ENCODE measurements around the gene RBM20. TPM values are rescaled to one million over a fixed set of nuclear protein-coding genes. Genes with fewer than 3 reads are reported as not detected.

Gene RBM20
- total RNA-seq, 1 donor = 0.09 TPM

DNA sequence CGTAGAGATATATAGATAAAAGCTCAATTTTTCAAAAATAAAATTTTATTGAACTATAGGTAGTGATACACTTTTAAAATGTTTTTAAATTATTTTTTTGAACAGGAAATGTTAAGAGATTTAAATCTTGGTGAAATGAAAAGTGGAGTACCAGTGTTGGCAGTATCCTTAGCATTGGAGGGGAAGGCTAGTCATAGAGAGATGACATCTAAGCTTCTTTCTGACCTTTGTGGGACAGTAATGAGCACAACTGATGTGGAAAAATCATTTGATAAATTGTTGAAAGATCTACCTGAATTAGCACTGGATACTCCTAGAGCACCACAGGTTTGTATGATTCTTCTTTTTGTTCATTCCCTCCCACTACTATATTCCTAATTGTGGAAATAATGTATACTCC is 243.4 kb downstream of the RBM20 start:
- no peak for DNase-seq (ENCODE audit: low read depth)
- no peak overlapping the region for H3K4me3 ChIP-seq (ENCODE audit: low read depth, low read length)
- TF ChIP-seq, protein P1, sequence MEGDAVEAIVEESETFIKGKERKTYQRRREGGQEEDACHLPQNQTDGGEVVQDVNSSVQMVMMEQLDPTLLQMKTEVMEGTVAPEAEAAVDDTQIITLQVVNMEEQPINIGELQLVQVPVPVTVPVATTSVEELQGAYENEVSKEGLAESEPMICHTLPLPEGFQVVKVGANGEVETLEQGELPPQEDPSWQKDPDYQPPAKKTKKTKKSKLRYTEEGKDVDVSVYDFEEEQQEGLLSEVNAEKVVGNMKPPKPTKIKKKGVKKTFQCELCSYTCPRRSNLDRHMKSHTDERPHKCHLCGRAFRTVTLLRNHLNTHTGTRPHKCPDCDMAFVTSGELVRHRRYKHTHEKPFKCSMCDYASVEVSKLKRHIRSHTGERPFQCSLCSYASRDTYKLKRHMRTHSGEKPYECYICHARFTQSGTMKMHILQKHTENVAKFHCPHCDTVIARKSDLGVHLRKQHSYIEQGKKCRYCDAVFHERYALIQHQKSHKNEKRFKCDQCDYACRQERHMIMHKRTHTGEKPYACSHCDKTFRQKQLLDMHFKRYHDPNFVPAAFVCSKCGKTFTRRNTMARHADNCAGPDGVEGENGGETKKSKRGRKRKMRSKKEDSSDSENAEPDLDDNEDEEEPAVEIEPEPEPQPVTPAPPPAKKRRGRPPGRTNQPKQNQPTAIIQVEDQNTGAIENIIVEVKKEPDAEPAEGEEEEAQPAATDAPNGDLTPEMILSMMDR (IDR thresholded peaks at IDR 0.05; ENCODE audit: insufficient read depth, low read length) = no peak

Small RNA genes within 50 kb of the gene (small RNA-seq; reads per million reads assigned to genes)
- gene RF00019 (not detected), gene RN7SKP288 (not detected), gene RNA5SP327 (not detected)

Other genes with a start within 250 kb of the RBM20 start
- gene DUSP5, start 146.4 kb upstream of the RBM20 start, total RNA-seq (ENCODE audit: low replicate concordance) = 4.1 and 21.6 TPM in 2 replicates
- gene SMC3, start 76.6 kb upstream of the RBM20 start, total RNA-seq (ENCODE audit: low replicate concordance) = 49.3 and 58.3 TPM in 2 replicates
- 52.9 and 302 TPM in 2 replicates for gene PDCD4, start 227.6 kb downstream of the RBM20 start, total RNA-seq (ENCODE audit: low replicate concordance)